Peyer's patch (tissue), 4 donors: Measurements from ENCODE around the gene SSTR5. TPM values are rescaled to one million over a fixed set of nuclear protein-coding genes. Genes with fewer than 3 reads are reported as not detected.

Source experiments
- DNase-seq, 3 donors: peaks; one replicate each; pipeline ENCODE4 v3.0.0-alpha.2; 2017 to 2019
- H3K27ac ChIP-seq, 4 donors: fragments of 200-600 bp; sonication (generic); one replicate each; pipeline ENCODE4 v1.5.1; 2016 to 2019
- H3K27me3 ChIP-seq, 2 donors: fragments of 200-600 bp; sonication (generic); one replicate each; pipeline ENCODE4 v1.5.1; 2019
- H3K36me3 ChIP-seq, 3 donors: fragments of 200-600 bp; sonication (generic); one replicate each; pipeline ENCODE4 v1.5.1; 2016 to 2019
- H3K4me1 ChIP-seq, 4 donors: fragments of 200-600 bp; sonication (generic); one replicate each; pipeline ENCODE4 v1.5.1; 2016 to 2019
- H3K4me3 ChIP-seq, 4 donors: fragments of 200-600 bp; sonication (generic); 1 replicate in 3 of 4; 2 replicates in 1 of 4; pipeline ENCODE4 v1.5.1; 2016 to 2019; ENCODE audit warnings: mild to moderate bottlenecking in 1 of 4
- H3K9me3 ChIP-seq, 4 donors: fragments of 200-600 bp; sonication (generic); one replicate each; pipeline ENCODE4 v1.5.1; 2016 to 2019; ENCODE audit warnings: mild to moderate bottlenecking in 1 of 4
- CTCF ChIP-seq, 6 experiments: fragments of 450-650 bp in 4 of 6; fragments of 200-600 bp in 2 of 6; sonication (generic) in 1 of 6; IDR thresholded peaks; one replicate each; pipeline ENCODE4 v1.5.1; 2017 to 2019; ENCODE audit warnings: antibody characterized with exemption in 6 of 6, mild to moderate bottlenecking in 3 of 6, moderate library complexity in 1 of 6
- POLR2A ChIP-seq, 2 donors: fragments of 450-650 bp; IDR thresholded peaks; one replicate each; pipeline ENCODE4 v1.5.1; 2017; ENCODE audit warnings: antibody characterized with exemption in 2 of 2, mild to moderate bottlenecking in 2 of 2, moderate library complexity in 2 of 2
- total RNA-seq, 4 donors: library from RNA; depleted of rRNA; stranded (reverse); fragments of >200 nt; gene quantifications; one replicate each; pipeline ENCODE4 v1.1.0, GENCODE V29; 2016

SSTR5 gene
- total RNA-seq, 4 donors from 2014 or later, result 1.5 to 2.1 TPM; not detected in 2

DNA sequence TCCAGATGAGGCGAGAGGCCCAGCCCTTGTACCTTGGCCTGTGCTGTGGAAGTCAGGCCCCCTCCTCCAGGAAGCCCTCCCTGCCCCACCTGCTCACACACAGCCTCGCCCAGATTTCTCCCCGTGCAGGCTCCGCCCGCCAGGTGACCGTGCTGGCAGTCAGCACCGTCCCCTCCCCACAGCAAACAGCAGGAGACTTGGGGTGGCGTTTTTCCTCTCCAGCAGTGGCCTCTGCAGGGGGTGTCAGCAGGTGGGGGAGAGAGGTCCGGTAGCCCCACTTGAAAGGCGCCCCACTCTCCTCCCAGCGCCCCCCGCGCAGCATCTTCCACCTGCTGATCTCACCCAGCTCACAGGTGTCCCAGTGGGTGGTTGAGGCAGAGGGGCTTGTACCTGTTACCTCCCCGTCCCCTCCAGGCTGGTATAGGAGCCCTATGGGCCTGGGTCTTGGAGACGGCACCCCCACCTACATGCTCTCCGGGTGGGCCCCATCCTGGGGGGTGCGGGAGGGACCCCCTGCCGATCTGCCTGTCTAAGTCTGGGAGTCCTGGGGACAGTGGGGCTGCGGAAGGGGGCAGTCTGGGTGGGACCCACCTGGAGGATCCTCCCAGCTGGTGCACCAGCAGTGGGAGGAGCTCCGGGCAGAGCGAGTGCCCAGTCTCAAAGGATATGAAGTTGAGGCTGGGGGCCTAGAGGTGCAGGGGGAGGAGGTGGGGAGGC is 27.7 kb downstream of the SSTR5 start:
- Histone ChIP-seq H3K27me3 (peaks cover 0 to 15% of the 10 kb centered on the region in 2 donors), H3K4me1 (peaks cover 0 to 24% (median 6%) of the 10 kb centered on the region in 4 donors), H3K36me3 (no peaks in the 10 kb centered on the region), H3K9me3 (no peaks in the 10 kb centered on the region), H3K4me3 (no peak overlapping the region), H3K27ac (no peak overlapping the region)
- DNase-seq, result peak in 2 of 3 donors; percentile 51 to 68
- TF ChIP-seq CTCF (IDR thresholded peaks at IDR 0.05) (peak in 1 of 6 experiments; percentile 8), POLR2A (IDR thresholded peaks at IDR 0.05) (no peak)

GRCh38 chr16:1101133-1101532 is 28.6 kb downstream of the SSTR5 start:
- H3K4me3 ChIP-seq, result no peak overlapping the region
- DNase-seq, result no peak
- TF ChIP-seq CTCF (IDR thresholded peaks at IDR 0.05) (no peak), POLR2A (IDR thresholded peaks at IDR 0.05) (no peak)
- peaks cover 0 to 13% of the 10 kb centered on the region in 2 donors for H3K27me3 ChIP-seq
- H3K9me3 ChIP-seq, result no peaks in the 10 kb centered on the region
- no peaks in the 10 kb centered on the region for H3K36me3 ChIP-seq
- H3K4me1 ChIP-seq, result peaks cover 0 to 24% (median 6%) of the 10 kb centered on the region in 4 donors
- H3K27ac ChIP-seq, result no peak overlapping the region

DNA sequence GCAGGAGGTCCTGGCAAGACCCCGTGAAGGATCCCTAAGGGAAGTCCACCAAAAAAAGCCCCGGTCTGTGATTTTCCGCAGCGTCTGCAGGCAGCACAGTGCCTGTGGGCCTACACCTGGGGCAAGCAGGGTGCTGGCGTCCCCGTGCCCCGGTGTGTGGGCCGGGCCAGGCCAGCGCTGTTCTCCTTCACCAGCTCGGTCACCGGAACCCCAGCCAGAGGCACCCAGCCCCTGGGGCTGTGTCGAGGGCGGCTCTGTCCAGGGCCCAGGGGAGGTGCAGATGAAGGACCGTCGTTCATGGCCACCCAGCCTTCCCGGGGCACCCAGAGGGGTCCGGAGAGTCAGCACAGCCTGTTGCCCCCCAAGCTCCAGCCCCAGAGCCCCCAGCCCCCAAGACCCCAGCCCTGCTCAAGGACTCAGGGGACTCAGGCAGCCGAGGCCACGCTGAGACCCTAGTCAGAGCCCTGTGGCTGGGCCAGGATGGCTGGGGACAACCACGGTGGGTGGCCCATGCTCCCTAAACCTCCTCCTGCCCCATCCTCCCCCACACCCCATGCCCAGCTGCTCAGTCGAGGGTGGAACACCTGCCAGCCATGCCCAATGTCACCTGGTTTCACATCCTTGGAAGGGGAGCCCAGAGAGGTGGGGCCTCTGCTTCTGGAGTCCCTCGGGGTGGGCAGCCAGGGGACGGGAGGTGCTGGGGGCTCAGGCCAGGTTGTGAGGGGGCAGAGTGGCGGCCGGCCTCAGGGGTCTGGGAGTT is 29.2 kb downstream of the SSTR5 start:
- H3K4me1 ChIP-seq, result peaks cover 0 to 24% (median 6%) of the 10 kb centered on the region in 4 donors
- H3K9me3 ChIP-seq, result no peaks in the 10 kb centered on the region
- TF ChIP-seq CTCF (IDR thresholded peaks at IDR 0.05) (no peak), POLR2A (IDR thresholded peaks at IDR 0.05) (no peak)
- H3K27me3 ChIP-seq, result peaks cover 0 to 13% of the 10 kb centered on the region in 2 donors
- H3K27ac ChIP-seq, result no peak overlapping the region
- H3K36me3 ChIP-seq, result no peaks in the 10 kb centered on the region
- DNase-seq, result no peak
- no peak overlapping the region for H3K4me3 ChIP-seq

GRCh38 chr16:1102333-1102700 is 29.8 kb downstream of the SSTR5 start:
- no peak for DNase-seq
- Histone ChIP-seq H3K4me1 (peaks cover 0 to 24% (median 6%) of the 10 kb centered on the region in 4 donors), H3K9me3 (no peaks in the 10 kb centered on the region), H3K27me3 (peaks cover 0 to 13% of the 10 kb centered on the region in 2 donors), H3K36me3 (no peaks in the 10 kb centered on the region), H3K27ac (no peak overlapping the region), H3K4me3 (no peak overlapping the region)
- TF ChIP-seq CTCF (IDR thresholded peaks at IDR 0.05), result no peak
- no peak for TF ChIP-seq POLR2A (IDR thresholded peaks at IDR 0.05)

- H3K9me3 ChIP-seq, result no peaks in the 10 kb centered on the region
- H3K36me3 ChIP-seq, result no peaks in the 10 kb centered on the region
- TF ChIP-seq POLR2A (IDR thresholded peaks at IDR 0.05) (no peak), CTCF (IDR thresholded peaks at IDR 0.05) (peak; percentile 28 to 80 (median 74))
- peaks cover 0 to 13% of the 10 kb centered on the region in 2 donors for H3K27me3 ChIP-seq
- no peak overlapping the region for H3K27ac ChIP-seq
- peak; percentile 54 to 81 (median 79) for DNase-seq
- H3K4me3 ChIP-seq, result peak overlapping the region in 3 of 4 donors; percentile 3 to 27 (median 12)
- peaks cover 0 to 24% (median 6%) of the 10 kb centered on the region in 4 donors for H3K4me1 ChIP-seq
These were observed 30.5 kb downstream of the SSTR5 start for GRCh38 chr16:1102921-1103635.
